ENCODE measurements around the gene GPR50.

Gene GPR50

GRCh38 chrX:151227627-151228026 is 51.2 kb downstream of the GPR50 start:
- no peak for DNase-seq (ENCODE audit: low read depth)

- DNase-seq (ENCODE audit: low read depth), result no peak
Observed at GRCh38 chrX:151228935-151229334, 52.6 kb downstream of the GPR50 start.

Measured in fibroblast of gingiva (primary cell).